ENCODE results near the gene HSPA4L.

Gene HSPA4L

GRCh38 chr4:127783955-127784770 is 2.0 kb downstream of the HSPA4L start:
- DNase-seq (ENCODE audit: low read depth) = no peak

GRCh38 chr4:127788517-127788916 is 6.4 kb downstream of the HSPA4L start:
- DNase-seq (ENCODE audit: low read depth) = no peak

- DNase-seq (ENCODE audit: low read depth) = no peak
Measured at GRCh38 chr4:127791391-127791790, 9.3 kb downstream of the HSPA4L start.

- DNase-seq (ENCODE audit: low read depth) = no peak
Measured at GRCh38 chr4:127793528-127793927, 11.4 kb downstream of the HSPA4L start.

GRCh38 chr4:127799711-127800110 is 17.6 kb downstream of the HSPA4L start:
- DNase-seq (ENCODE audit: low read depth) = no peak

- DNase-seq (ENCODE audit: low read depth) = no peak
Measured at GRCh38 chr4:127809173-127809800, 27.2 kb downstream of the HSPA4L start.

- no peak for DNase-seq (ENCODE audit: low read depth)
Measured at GRCh38 chr4:127810551-127810950, 28.4 kb downstream of the HSPA4L start.

GRCh38 chr4:127822430-127822829 is 40.3 kb downstream of the HSPA4L start:
- no peak for DNase-seq (ENCODE audit: low read depth)

- DNase-seq (ENCODE audit: low read depth) = no peak
Measured at GRCh38 chr4:127828121-127828520, 46.0 kb downstream of the HSPA4L start.

GRCh38 chr4:127829014-127829413 is 46.9 kb downstream of the HSPA4L start:
- no peak for DNase-seq (ENCODE audit: low read depth)

GRCh38 chr4:127832585-127832984 is 50.5 kb downstream of the HSPA4L start:
- DNase-seq (ENCODE audit: low read depth) = no peak

- no peak for DNase-seq (ENCODE audit: low read depth)
Measured at GRCh38 chr4:127843704-127844600, 61.8 kb downstream of the HSPA4L start.

- no peak for DNase-seq (ENCODE audit: low read depth)
Measured at GRCh38 chr4:127844601-127845116, 62.5 kb downstream of the HSPA4L start.

- no peak for DNase-seq (ENCODE audit: low read depth)
Measured at GRCh38 chr4:127846061-127846460, 63.9 kb downstream of the HSPA4L start.

GRCh38 chr4:127846765-127847164 is 64.6 kb downstream of the HSPA4L start:
- no peak for DNase-seq (ENCODE audit: low read depth)

- DNase-seq (ENCODE audit: low read depth) = no peak
Measured at GRCh38 chr4:127849505-127850234, 67.5 kb downstream of the HSPA4L start.

GRCh38 chr4:127852661-127853060 is 70.5 kb downstream of the HSPA4L start:
- no peak for DNase-seq (ENCODE audit: low read depth)

GRCh38 chr4:127856196-127856812 is 74.2 kb downstream of the HSPA4L start:
- no peak for DNase-seq (ENCODE audit: low read depth)

- DNase-seq (ENCODE audit: low read depth) = no peak
Measured at GRCh38 chr4:127856813-127857447, 74.8 kb downstream of the HSPA4L start.

GRCh38 chr4:127857641-127858040 is 75.5 kb downstream of the HSPA4L start:
- DNase-seq (ENCODE audit: low read depth) = no peak

GRCh38 chr4:127868196-127868595 is 86.1 kb downstream of the HSPA4L start:
- no peak for DNase-seq (ENCODE audit: low read depth)

All from T-helper 22 cell (primary cell).